ENCODE data around the gene SCOC. TPM values are rescaled to one million over a fixed set of nuclear protein-coding genes. Genes with fewer than 3 reads are reported as not detected.

SCOC gene
- total RNA-seq, 4 donors from 2014 or later, result 39.8 to 64.4 (median 55.0) TPM

- H3K27ac ChIP-seq (replicated peaks in 1 of 4), result no peak overlapping the region
- no peaks in the 10 kb centered on the region for H3K27me3 ChIP-seq
- intact Hi-C loops (cut with DNase I), result no loop called here
- WGBS, result 25% methylated on average over 5 of the region's 5 CpGs
- DNase-seq (ENCODE audit: extremely low spot score), result no peak
- TF ChIP-seq CTCF (IDR thresholded peaks at IDR 0.05) (no peak), POLR2A (IDR thresholded peaks at IDR 0.05; ENCODE audit: low read depth) (no peak), POLR2AphosphoS5 (IDR thresholded peaks at IDR 0.05) (no peak), EP300 (IDR thresholded peaks at IDR 0.05) (no peak)
- H3K4me3 ChIP-seq, result no peak overlapping the region
- H3K9me3 ChIP-seq, result no peaks in the 10 kb centered on the region
- no peaks in the 10 kb centered on the region for H3K36me3 ChIP-seq
- H3K4me1 ChIP-seq, result peaks cover 0 to 6% (median 5%) of the 10 kb centered on the region in 4 donors
These were observed 30.1 kb upstream of the SCOC start for GRCh38 chr4:140343303-140343702.

GRCh38 chr4:140344101-140344500 lies 29.3 kb upstream of the SCOC start:
- Histone ChIP-seq H3K27ac (replicated peaks in 1 of 4) (no peak overlapping the region), H3K4me3 (no peak overlapping the region), H3K36me3 (no peaks in the 10 kb centered on the region), H3K4me1 (peaks cover 0 to 6% (median 5%) of the 10 kb centered on the region in 4 donors), H3K27me3 (no peaks in the 10 kb centered on the region), H3K9me3 (no peaks in the 10 kb centered on the region)
- DNase-seq (ENCODE audit: extremely low spot score), result no peak
- intact Hi-C loops (cut with DNase I), result no loop called here
- TF ChIP-seq EP300 (IDR thresholded peaks at IDR 0.05) (no peak), POLR2A (IDR thresholded peaks at IDR 0.05; ENCODE audit: low read depth) (no peak), POLR2AphosphoS5 (IDR thresholded peaks at IDR 0.05) (no peak), CTCF (IDR thresholded peaks at IDR 0.05) (no peak)
- 75% methylated on average over 3 of the region's 3 CpGs for WGBS

GRCh38 chr4:140344621-140345020 lies 28.8 kb upstream of the SCOC start:
- H3K4me3 ChIP-seq, result no peak overlapping the region
- peaks cover 0 to 6% (median 5%) of the 10 kb centered on the region in 4 donors for H3K4me1 ChIP-seq
- H3K27ac ChIP-seq (replicated peaks in 1 of 4), result no peak overlapping the region
- TF ChIP-seq EP300 (IDR thresholded peaks at IDR 0.05) (no peak), CTCF (IDR thresholded peaks at IDR 0.05) (no peak), POLR2A (IDR thresholded peaks at IDR 0.05; ENCODE audit: low read depth) (no peak), POLR2AphosphoS5 (IDR thresholded peaks at IDR 0.05) (no peak)
- DNase-seq (ENCODE audit: extremely low spot score), result no peak
- WGBS, result 84% methylated on average over 9 of the region's 9 CpGs
- no peaks in the 10 kb centered on the region for H3K27me3 ChIP-seq
- intact Hi-C loops (cut with DNase I), result no loop called here
- no peaks in the 10 kb centered on the region for H3K9me3 ChIP-seq
- H3K36me3 ChIP-seq, result no peaks in the 10 kb centered on the region

- whole genome bisulfite sequencing, result 89% methylated on average over 9 of the region's 9 CpGs
These were observed 27.3 kb upstream of the SCOC start for GRCh38 chr4:140346136-140346535.

More at GRCh38 chr4:140346136-140346535, 27.3 kb upstream of the SCOC start:
- peaks cover 0 to 6% (median 5%) of the 10 kb centered on the region in 4 donors for H3K4me1 ChIP-seq
- H3K27me3 ChIP-seq, result no peaks in the 10 kb centered on the region
- H3K4me3 ChIP-seq, result no peak overlapping the region
- TF ChIP-seq POLR2A (IDR thresholded peaks at IDR 0.05; ENCODE audit: low read depth) (no peak), CTCF (IDR thresholded peaks at IDR 0.05) (no peak), POLR2AphosphoS5 (IDR thresholded peaks at IDR 0.05) (no peak), EP300 (IDR thresholded peaks at IDR 0.05) (no peak)
- no peak for DNase-seq (ENCODE audit: extremely low spot score)
- no peak overlapping the region for H3K27ac ChIP-seq (replicated peaks in 1 of 4)
- intact Hi-C loops (cut with DNase I), result no loop called here
- no peaks in the 10 kb centered on the region for H3K36me3 ChIP-seq
- H3K9me3 ChIP-seq, result no peaks in the 10 kb centered on the region
